Measurements from ENCODE around the gene BICD2. TPM values are rescaled to one million over a fixed set of nuclear protein-coding genes. Genes with fewer than 3 reads are reported as not detected.

BICD2 gene
- total and polyA plus RNA-seq, 2 of the 8 experiments (the other 6 are each of a cell fraction or from before 2014, with no cell fraction given): 6.6 to 22.8 TPM

GRCh38 chr9:92714016-92714415 lies 50.6 kb downstream of the BICD2 start:
- no peak overlapping the region for H3K23ac ChIP-seq (ENCODE audit: insufficient read length)
- H2BK120ac ChIP-seq (replicated peaks; ENCODE audit: low read depth, low read length): no peak overlapping the region
- DNase-seq (ENCODE audit: low read depth in 1 of 2, low spot score in 2 of 2): no peak
- no peak overlapping the region for H2BK5ac ChIP-seq (ENCODE audit: low read depth, low read length)
- H4K91ac ChIP-seq (replicated peaks; ENCODE audit: insufficient read length, low read length): no peak overlapping the region
- no peaks in the 10 kb centered on the region; the same call in 1 of the 2 replicates for H3K79me1 ChIP-seq (ENCODE audit: low read depth, low read length)
- H3K9me3 ChIP-seq (ENCODE audit: insufficient read depth in 2 of 2, low read depth in 1 of 2, low read length in 1 of 2): no peaks in the 10 kb centered on the region
- no peak overlapping the region for H3K27ac ChIP-seq (ENCODE audit: low read depth, low read length)
- peaks cover 4 to 13% of the 10 kb centered on the region in 2 experiments for H4K20me1 ChIP-seq (replicated peaks in 1 of 2; ENCODE audit: control insufficient read depth in 1 of 2, insufficient read depth in 2 of 2, low read length in 2 of 2)
- H2BK12ac ChIP-seq (ENCODE audit: low read depth, low read length): no peak overlapping the region
- H4K5ac ChIP-seq (ENCODE audit: insufficient read length, low read depth, low read length): no peak overlapping the region
- ChIA-PET POLR2A (ENCODE audit: partially characterized antibody) (interaction anchor here (0.6 kb wide), 1 partner anchor 28 kb away, joined by 3 read pairs; no protein-coding TSS in a partner anchor), CTCF (ENCODE audit: partially characterized antibody) (interaction anchor here (0.7 to 11.9 kb wide), 8 partner anchors 10 to 212 kb away, joined by 3 to 236 read pairs (median 3); partner anchors contain the start of gene IPPK)
- no peak overlapping the region for H3K56ac ChIP-seq (replicated peaks; ENCODE audit: insufficient read length, low read depth, low read length)
- H3K27me3 ChIP-seq (replicated peaks in 1 of 4; ENCODE audit: control insufficient read depth in 3 of 4, extremely low read depth in 1 of 4, insufficient read depth in 3 of 4, low read length in 3 of 4): no peaks in the 10 kb centered on the region
- H3K4me3 ChIP-seq (ENCODE audit: extremely low read depth in 1 of 4, insufficient read depth in 2 of 4, low read depth in 3 of 4, low read length in 4 of 4): no peak overlapping the region
- peaks cover 18 to 35% (median 29%) of the 10 kb centered on the region in 4 experiments for H3K36me3 ChIP-seq (ENCODE audit: control insufficient read depth in 2 of 4, insufficient read depth in 4 of 4, low read length in 3 of 4)
- WGBS, 2 experiments (ENCODE audit: extremely low coverage in 1 of 2, insufficient coverage in 1 of 2, insufficient read length in 1 of 2, insufficient replicate concordance in 2 of 2, low coverage in 1 of 2, low lambda C conversion rate in 2 of 2, missing lambda C conversion rate in 1 of 2): 86% methylated on average over 3 of the region's 3 CpGs; no CpG with 5 or more reads in 1 of the 2 experiments
- H3K23me2 ChIP-seq (ENCODE audit: low read depth, low read length): no peaks in the 10 kb centered on the region
- no peak overlapping the region for H3K9ac ChIP-seq (replicated peaks in 1 of 4; ENCODE audit: extremely low read depth in 1 of 4, low read depth in 3 of 4, low read length in 3 of 4)
- no peak overlapping the region for H4K8ac ChIP-seq (ENCODE audit: extremely low read depth, insufficient read depth, low read length)
- no peak overlapping the region for H2BK20ac ChIP-seq (ENCODE audit: low read length)
- no peak overlapping the region for H3K4ac ChIP-seq (replicated peaks; ENCODE audit: insufficient read length, low read depth, low read length)
- H2AFZ ChIP-seq (ENCODE audit: low read length): no peak overlapping the region
- H2AK5ac ChIP-seq (ENCODE audit: low read depth, low read length): no peak overlapping the region
- no peak overlapping the region for H3K18ac ChIP-seq (ENCODE audit: extremely low read depth, low read length)
- H3K4me2 ChIP-seq (ENCODE audit: insufficient read depth in 1 of 2, low read depth in 2 of 2, low read length in 2 of 2): no peak overlapping the region
- H2BK15ac ChIP-seq (ENCODE audit: low read length): no peak overlapping the region
- no peak overlapping the region for H3K14ac ChIP-seq (ENCODE audit: insufficient read length)
- no peaks in the 10 kb centered on the region for H3K79me2 ChIP-seq (ENCODE audit: control insufficient read depth in 1 of 2, insufficient read depth in 2 of 2, low read length in 2 of 2)
- no peak for FAIRE-seq
- no peaks in the 10 kb centered on the region for H3K4me1 ChIP-seq (replicated peaks in 1 of 4; ENCODE audit: control insufficient read depth in 3 of 4, insufficient read depth in 4 of 4, low read length in 3 of 4)
- TF ChIP-seq CEBPB (IDR thresholded peaks at IDR 0.05; ENCODE audit: low read depth, low read length) (no peak), TCF12 (IDR thresholded peaks at IDR 0.05; ENCODE audit: low read depth, low read length) (no peak), RXRA (IDR thresholded peaks at IDR 0.05; ENCODE audit: insufficient read depth, low read depth, low read length) (no peak), PHF8 (conservative IDR thresholded peaks at IDR 0.05; ENCODE audit: low read depth, low read length) (no peak), MAX (IDR thresholded peaks at IDR 0.05) (no peak), JUND (IDR thresholded peaks at IDR 0.05; ENCODE audit: low read length) (no peak), MAFK (IDR thresholded peaks at IDR 0.05; ENCODE audit: low read depth, low read length) (no peak), SIX5 (IDR thresholded peaks at IDR 0.05; ENCODE audit: low read depth, low read length) (no peak), YY1 (IDR thresholded peaks at IDR 0.05; ENCODE audit: low read depth, low read length) (no peak)

All from H1 (cell line).